ENCODE results near the gene P4HB. TPM values are rescaled to one million over a fixed set of nuclear protein-coding genes. Genes with fewer than 3 reads are reported as not detected.

P4HB gene
- total RNA-seq, 1 donor from 2014 or later = 364 TPM

GRCh38 chr17:81885454-81885853, 25.1 kb upstream of the P4HB start:
- Mint-ChIP-seq H3K36me3 (ENCODE audit: low read depth) (peaks cover 27% of the 10 kb centered on the region), H3K9me3 (no peaks in the 10 kb centered on the region), H3K4me3 (peak overlapping the region; percentile 76), H3K27me3 (ENCODE audit: low read depth) (no peaks in the 10 kb centered on the region), H3K27ac (ENCODE audit: unreplicated experiment) (no peak overlapping the region), H3K4me1 (peaks cover 6% of the 10 kb centered on the region)
- DNase-seq (ENCODE audit: low read depth, low spot score) = no peak
- TF ChIP-seq, protein P1, sequence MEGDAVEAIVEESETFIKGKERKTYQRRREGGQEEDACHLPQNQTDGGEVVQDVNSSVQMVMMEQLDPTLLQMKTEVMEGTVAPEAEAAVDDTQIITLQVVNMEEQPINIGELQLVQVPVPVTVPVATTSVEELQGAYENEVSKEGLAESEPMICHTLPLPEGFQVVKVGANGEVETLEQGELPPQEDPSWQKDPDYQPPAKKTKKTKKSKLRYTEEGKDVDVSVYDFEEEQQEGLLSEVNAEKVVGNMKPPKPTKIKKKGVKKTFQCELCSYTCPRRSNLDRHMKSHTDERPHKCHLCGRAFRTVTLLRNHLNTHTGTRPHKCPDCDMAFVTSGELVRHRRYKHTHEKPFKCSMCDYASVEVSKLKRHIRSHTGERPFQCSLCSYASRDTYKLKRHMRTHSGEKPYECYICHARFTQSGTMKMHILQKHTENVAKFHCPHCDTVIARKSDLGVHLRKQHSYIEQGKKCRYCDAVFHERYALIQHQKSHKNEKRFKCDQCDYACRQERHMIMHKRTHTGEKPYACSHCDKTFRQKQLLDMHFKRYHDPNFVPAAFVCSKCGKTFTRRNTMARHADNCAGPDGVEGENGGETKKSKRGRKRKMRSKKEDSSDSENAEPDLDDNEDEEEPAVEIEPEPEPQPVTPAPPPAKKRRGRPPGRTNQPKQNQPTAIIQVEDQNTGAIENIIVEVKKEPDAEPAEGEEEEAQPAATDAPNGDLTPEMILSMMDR (conservative IDR thresholded peaks at IDR 0.05) = no peak

GRCh38 chr17:81884968-81885367, 24.6 kb upstream of the P4HB start:
- no peak overlapping the region for H3K27ac Mint-ChIP-seq (ENCODE audit: unreplicated experiment)
- DNase-seq (ENCODE audit: low read depth, low spot score) = no peak
- TF ChIP-seq, protein P1 (conservative IDR thresholded peaks at IDR 0.05) = no peak
- peaks cover 1% of the 10 kb centered on the region for H3K4me1 Mint-ChIP-seq
- H3K9me3 Mint-ChIP-seq = no peaks in the 10 kb centered on the region
- no peaks in the 10 kb centered on the region for H3K27me3 Mint-ChIP-seq (ENCODE audit: low read depth)
- peaks cover 29% of the 10 kb centered on the region for H3K36me3 Mint-ChIP-seq (ENCODE audit: low read depth)
- peak overlapping the region; percentile 76 for H3K4me3 Mint-ChIP-seq

GRCh38 chr17:81884520-81884919, 24.2 kb upstream of the P4HB start:
- Mint-ChIP-seq H3K36me3 (ENCODE audit: low read depth) (peaks cover 31% of the 10 kb centered on the region), H3K9me3 (no peaks in the 10 kb centered on the region), H3K4me1 (no peaks in the 10 kb centered on the region), H3K4me3 (peak overlapping the region; percentile 64), H3K27ac (ENCODE audit: unreplicated experiment) (no peak overlapping the region), H3K27me3 (ENCODE audit: low read depth) (no peaks in the 10 kb centered on the region)
- DNase-seq (ENCODE audit: low read depth, low spot score) = no peak
- TF ChIP-seq, protein P1 (conservative IDR thresholded peaks at IDR 0.05) = no peak

DNA sequence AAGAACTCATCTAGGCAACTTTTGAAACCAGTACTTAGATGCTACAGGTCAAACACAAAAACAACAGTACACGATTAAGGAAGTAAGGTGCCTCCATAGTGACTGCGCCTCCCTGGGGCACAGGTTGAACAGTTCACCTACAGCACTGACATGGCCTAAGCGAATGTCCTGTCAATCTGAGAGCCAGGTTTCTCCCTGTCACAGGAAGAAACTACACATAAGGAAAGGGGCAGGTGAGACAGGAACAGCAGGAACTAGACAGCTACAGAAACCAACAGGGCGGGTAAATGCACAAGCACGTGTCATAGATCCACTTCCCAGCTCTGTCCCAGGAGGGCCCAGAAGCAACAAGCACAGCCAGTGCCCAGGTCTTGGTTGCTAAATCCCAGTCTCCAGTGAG, 18.8 kb upstream of the P4HB start:
- Mint-ChIP-seq H3K4me3 (no peak overlapping the region), H3K27ac (ENCODE audit: unreplicated experiment) (no peak overlapping the region), H3K36me3 (ENCODE audit: low read depth) (peaks cover 17% of the 10 kb centered on the region), H3K4me1 (no peaks in the 10 kb centered on the region), H3K27me3 (ENCODE audit: low read depth) (no peaks in the 10 kb centered on the region), H3K9me3 (no peaks in the 10 kb centered on the region)
- DNase-seq (ENCODE audit: low read depth, low spot score) = no peak
- TF ChIP-seq, protein P1 (conservative IDR thresholded peaks at IDR 0.05) = no peak

- Mint-ChIP-seq H3K9me3 (no peaks in the 10 kb centered on the region), H3K4me3 (peak overlapping the region; percentile 57), H3K27ac (ENCODE audit: unreplicated experiment) (no peak overlapping the region), H3K36me3 (ENCODE audit: low read depth) (peaks cover 16% of the 10 kb centered on the region), H3K4me1 (no peaks in the 10 kb centered on the region), H3K27me3 (ENCODE audit: low read depth) (no peaks in the 10 kb centered on the region)
- DNase-seq (ENCODE audit: low read depth, low spot score) = no peak
- TF ChIP-seq, protein P1 (conservative IDR thresholded peaks at IDR 0.05) = no peak
These were observed 18.0 kb upstream of the P4HB start for GRCh38 chr17:81878294-81878693.

- Mint-ChIP-seq H3K36me3 (ENCODE audit: low read depth) (peaks cover 16% of the 10 kb centered on the region), H3K27ac (ENCODE audit: unreplicated experiment) (no peak overlapping the region), H3K27me3 (ENCODE audit: low read depth) (no peaks in the 10 kb centered on the region), H3K4me1 (peaks cover 5% of the 10 kb centered on the region), H3K9me3 (no peaks in the 10 kb centered on the region), H3K4me3 (peak overlapping the region; percentile 57)
- no peak for DNase-seq (ENCODE audit: low read depth, low spot score)
- TF ChIP-seq, protein P1 (conservative IDR thresholded peaks at IDR 0.05) = no peak
These were observed 17.2 kb upstream of the P4HB start for GRCh38 chr17:81877569-81877968.
